ENCODE data around the gene CBX4. TPM values are rescaled to one million over a fixed set of nuclear protein-coding genes. Genes with fewer than 3 reads are reported as not detected.

CBX4 gene
- total and polyA plus RNA-seq, 2 of the 13 experiments (the other 11 are each of a cell fraction or from before 2014, with no cell fraction given), result 25.8 to 50.8 TPM

DNA sequence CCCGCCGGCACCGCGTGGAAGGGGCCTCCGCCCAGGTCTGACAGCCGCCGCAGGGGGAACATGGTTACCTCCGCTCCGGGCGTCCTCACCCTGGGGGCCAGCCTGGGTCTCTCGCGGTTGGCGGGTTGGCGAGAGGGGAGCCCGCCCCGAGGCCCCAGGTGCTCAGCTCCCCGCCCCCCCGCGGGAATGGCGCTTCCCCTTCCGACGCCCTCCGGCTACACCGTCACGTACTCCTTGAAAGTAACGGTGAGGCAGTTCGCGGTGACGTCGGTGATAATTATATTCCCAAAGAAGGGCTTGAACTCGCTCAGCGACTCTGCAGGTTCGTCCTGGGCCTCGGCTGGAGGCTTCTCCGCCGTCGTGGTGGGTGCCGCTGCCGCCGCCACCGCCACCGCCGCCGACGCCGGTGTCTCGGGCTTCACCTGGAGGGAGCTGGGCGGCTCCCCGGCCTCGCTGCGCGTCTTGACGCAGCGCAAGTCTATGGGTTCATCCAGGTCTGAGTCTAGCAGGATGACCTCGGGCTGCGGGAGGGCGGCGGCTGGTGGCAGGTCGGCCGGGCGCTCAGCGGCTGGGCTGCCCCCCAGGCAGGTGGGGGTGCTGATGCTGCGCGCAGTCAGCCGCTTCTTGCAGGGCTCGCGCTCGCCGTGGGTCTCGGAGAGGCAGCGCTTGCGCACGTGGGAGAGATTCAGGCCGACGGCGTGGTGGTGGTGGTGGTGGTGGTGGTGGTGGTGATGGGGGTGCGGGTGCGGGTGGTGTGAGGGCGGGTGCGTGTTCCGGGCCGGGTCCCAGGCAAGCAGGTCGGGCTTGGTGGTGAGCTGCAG lies 5.3 kb downstream of the CBX4 start (continued):
- no peak for TF ChIP-seq ZNF274 (CRISPR knock-in tag; IDR thresholded peaks at IDR 0.05)
- TF ChIP-seq, protein P1, sequence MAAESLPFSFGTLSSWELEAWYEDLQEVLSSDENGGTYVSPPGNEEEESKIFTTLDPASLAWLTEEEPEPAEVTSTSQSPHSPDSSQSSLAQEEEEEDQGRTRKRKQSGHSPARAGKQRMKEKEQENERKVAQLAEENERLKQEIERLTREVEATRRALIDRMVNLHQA (CRISPR knock-in tag; IDR thresholded peaks at IDR 0.05), result no peak
- no peak for TF ChIP-seq RAD21 (CRISPR knock-in tag; IDR thresholded peaks at IDR 0.05)
- peak; percentile 98 for TF ChIP-seq ZBTB38 (CRISPR knock-in tag; IDR thresholded peaks at IDR 0.05)
- TF ChIP-seq RCOR2 (CRISPR knock-in tag; IDR thresholded peaks at IDR 0.05), result no peak
- no peak for TF ChIP-seq NPAS2 (CRISPR knock-in tag; IDR thresholded peaks at IDR 0.05; ENCODE audit: borderline replicate concordance)
- TF ChIP-seq ZNF572 (CRISPR knock-in tag; IDR thresholded peaks at IDR 0.05), result no peak
- TF ChIP-seq NRL (CRISPR knock-in tag; IDR thresholded peaks at IDR 0.05; ENCODE audit: borderline replicate concordance), result no peak
- TF ChIP-seq CREM (IDR thresholded peaks at IDR 0.05), result no peak
- no peak for TF ChIP-seq CREM (CRISPR knock-in tag; IDR thresholded peaks at IDR 0.05)
- TF ChIP-seq HDAC2 (CRISPR knock-in tag; IDR thresholded peaks at IDR 0.05), result no peak
- no peak for TF ChIP-seq NCOR1 (IDR thresholded peaks at IDR 0.05; ENCODE audit: borderline replicate concordance, low read length)
- TF ChIP-seq, protein P2, sequence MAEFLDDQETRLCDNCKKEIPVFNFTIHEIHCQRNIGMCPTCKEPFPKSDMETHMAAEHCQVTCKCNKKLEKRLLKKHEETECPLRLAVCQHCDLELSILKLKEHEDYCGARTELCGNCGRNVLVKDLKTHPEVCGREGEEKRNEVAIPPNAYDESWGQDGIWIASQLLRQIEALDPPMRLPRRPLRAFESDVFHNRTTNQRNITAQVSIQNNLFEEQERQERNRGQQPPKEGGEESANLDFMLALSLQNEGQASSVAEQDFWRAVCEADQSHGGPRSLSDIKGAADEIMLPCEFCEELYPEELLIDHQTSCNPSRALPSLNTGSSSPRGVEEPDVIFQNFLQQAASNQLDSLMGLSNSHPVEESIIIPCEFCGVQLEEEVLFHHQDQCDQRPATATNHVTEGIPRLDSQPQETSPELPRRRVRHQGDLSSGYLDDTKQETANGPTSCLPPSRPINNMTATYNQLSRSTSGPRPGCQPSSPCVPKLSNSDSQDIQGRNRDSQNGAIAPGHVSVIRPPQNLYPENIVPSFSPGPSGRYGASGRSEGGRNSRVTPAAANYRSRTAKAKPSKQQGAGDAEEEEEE (CRISPR knock-in tag; IDR thresholded peaks at IDR 0.05; ENCODE audit: borderline replicate concordance), result no peak
- TF ChIP-seq, protein P3, sequence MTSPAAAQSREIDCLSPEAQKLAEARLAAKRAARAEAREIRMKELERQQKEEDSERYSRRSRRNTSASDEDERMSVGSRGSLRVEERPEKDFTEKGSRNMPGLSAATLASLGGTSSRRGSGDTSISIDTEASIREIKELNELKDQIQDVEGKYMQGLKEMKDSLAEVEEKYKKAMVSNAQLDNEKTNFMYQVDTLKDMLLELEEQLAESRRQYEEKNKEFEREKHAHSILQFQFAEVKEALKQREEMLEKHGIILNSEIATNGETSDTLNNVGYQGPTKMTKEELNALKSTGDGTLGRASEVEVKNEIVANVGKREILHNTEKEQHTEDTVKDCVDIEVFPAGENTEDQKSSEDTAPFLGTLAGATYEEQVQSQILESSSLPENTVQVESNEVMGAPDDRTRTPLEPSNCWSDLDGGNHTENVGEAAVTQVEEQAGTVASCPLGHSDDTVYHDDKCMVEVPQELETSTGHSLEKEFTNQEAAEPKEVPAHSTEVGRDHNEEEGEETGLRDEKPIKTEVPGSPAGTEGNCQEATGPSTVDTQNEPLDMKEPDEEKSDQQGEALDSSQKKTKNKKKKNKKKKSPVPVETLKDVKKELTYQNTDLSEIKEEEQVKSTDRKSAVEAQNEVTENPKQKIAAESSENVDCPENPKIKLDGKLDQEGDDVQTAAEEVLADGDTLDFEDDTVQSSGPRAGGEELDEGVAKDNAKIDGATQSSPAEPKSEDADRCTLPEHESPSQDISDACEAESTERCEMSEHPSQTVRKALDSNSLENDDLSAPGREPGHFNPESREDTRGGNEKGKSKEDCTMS (CRISPR knock-in tag; conservative IDR thresholded peaks at IDR 0.05), result no peak
- TF ChIP-seq, protein P4, sequence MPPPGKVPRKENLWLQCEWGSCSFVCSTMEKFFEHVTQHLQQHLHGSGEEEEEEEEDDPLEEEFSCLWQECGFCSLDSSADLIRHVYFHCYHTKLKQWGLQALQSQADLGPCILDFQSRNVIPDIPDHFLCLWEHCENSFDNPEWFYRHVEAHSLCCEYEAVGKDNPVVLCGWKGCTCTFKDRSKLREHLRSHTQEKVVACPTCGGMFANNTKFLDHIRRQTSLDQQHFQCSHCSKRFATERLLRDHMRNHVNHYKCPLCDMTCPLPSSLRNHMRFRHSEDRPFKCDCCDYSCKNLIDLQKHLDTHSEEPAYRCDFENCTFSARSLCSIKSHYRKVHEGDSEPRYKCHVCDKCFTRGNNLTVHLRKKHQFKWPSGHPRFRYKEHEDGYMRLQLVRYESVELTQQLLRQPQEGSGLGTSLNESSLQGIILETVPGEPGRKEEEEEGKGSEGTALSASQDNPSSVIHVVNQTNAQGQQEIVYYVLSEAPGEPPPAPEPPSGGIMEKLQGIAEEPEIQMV (CRISPR knock-in tag; IDR thresholded peaks at IDR 0.05; ENCODE audit: low read depth), result no peak
- TF ChIP-seq ZBTB21 (CRISPR knock-in tag; IDR thresholded peaks at IDR 0.05), result no peak
- TF ChIP-seq, protein P5, sequence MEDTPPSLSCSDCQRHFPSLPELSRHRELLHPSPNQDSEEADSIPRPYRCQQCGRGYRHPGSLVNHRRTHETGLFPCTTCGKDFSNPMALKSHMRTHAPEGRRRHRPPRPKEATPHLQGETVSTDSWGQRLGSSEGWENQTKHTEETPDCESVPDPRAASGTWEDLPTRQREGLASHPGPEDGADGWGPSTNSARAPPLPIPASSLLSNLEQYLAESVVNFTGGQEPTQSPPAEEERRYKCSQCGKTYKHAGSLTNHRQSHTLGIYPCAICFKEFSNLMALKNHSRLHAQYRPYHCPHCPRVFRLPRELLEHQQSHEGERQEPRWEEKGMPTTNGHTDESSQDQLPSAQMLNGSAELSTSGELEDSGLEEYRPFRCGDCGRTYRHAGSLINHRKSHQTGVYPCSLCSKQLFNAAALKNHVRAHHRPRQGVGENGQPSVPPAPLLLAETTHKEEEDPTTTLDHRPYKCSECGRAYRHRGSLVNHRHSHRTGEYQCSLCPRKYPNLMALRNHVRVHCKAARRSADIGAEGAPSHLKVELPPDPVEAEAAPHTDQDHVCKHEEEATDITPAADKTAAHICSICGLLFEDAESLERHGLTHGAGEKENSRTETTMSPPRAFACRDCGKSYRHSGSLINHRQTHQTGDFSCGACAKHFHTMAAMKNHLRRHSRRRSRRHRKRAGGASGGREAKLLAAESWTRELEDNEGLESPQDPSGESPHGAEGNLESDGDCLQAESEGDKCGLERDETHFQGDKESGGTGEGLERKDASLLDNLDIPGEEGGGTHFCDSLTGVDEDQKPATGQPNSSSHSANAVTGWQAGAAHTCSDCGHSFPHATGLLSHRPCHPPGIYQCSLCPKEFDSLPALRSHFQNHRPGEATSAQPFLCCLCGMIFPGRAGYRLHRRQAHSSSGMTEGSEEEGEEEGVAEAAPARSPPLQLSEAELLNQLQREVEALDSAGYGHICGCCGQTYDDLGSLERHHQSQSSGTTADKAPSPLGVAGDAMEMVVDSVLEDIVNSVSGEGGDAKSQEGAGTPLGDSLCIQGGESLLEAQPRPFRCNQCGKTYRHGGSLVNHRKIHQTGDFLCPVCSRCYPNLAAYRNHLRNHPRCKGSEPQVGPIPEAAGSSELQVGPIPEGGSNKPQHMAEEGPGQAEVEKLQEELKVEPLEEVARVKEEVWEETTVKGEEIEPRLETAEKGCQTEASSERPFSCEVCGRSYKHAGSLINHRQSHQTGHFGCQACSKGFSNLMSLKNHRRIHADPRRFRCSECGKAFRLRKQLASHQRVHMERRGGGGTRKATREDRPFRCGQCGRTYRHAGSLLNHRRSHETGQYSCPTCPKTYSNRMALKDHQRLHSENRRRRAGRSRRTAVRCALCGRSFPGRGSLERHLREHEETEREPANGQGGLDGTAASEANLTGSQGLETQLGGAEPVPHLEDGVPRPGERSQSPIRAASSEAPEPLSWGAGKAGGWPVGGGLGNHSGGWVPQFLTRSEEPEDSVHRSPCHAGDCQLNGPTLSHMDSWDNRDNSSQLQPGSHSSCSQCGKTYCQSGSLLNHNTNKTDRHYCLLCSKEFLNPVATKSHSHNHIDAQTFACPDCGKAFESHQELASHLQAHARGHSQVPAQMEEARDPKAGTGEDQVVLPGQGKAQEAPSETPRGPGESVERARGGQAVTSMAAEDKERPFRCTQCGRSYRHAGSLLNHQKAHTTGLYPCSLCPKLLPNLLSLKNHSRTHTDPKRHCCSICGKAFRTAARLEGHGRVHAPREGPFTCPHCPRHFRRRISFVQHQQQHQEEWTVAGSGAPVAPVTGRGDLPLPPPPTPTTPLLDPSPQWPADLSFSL (CRISPR knock-in tag; IDR thresholded peaks at IDR 0.05), result no peak
